ENCODE data around the gene CDH4. TPM values are rescaled to one million over a fixed set of nuclear protein-coding genes. Genes with fewer than 3 reads are reported as not detected.

CDH4 gene
- polyA plus RNA-seq, 1 donor (not counting 4 experiments of a cell fraction or from before 2014, with no cell fraction given): 2.2 TPM

DNA sequence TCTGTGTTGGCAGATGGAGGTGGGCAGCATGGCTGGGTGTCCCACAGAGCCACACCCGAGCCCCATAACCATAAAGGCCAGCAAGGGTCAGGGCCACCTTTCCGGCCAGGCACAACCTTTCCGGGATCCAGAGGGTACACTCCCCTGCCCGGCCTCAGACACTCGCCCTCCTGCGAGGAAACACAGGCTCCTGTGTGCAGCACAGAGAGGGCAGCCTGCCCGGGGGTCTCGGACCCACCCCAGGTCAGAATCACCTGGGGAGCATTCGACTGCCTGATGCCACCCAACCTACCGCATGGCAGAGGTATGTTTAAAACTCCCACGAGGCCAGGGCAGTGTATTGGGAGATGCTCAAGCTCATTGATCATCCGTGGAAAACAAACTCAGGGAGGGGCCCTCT lies 553.3 kb downstream of the CDH4 start:
- FAIRE-seq (no peak), DNase-seq (ENCODE audit: low read depth, low spot score) (no peak)
- H3K27me3 ChIP-seq (ENCODE audit: control insufficient read depth, extremely low read depth, insufficient read depth, low read length): peaks cover 81% of the 10 kb centered on the region
- peaks cover 20% of the 10 kb centered on the region for H3K4me1 ChIP-seq (ENCODE audit: control insufficient read depth, extremely low read depth, insufficient read depth, low read length)
- H3K4me2 ChIP-seq (ENCODE audit: control insufficient read depth, extremely low read depth, insufficient read depth, low read depth, low read length): no peak overlapping the region
- no peaks in the 10 kb centered on the region for H3K9me3 ChIP-seq (ENCODE audit: control insufficient read depth, low read depth, low read length)
- H3K9me1 ChIP-seq (ENCODE audit: control insufficient read depth, extremely low read depth, insufficient read depth, low read length): no peaks in the 10 kb centered on the region
- no peak overlapping the region for H3K4me3 ChIP-seq (ENCODE audit: control insufficient read depth in 2 of 3, extremely low read depth in 1 of 3, insufficient read depth in 2 of 3, low read depth in 1 of 3, low read length in 3 of 3)
- no peak overlapping the region for H3K9ac ChIP-seq (ENCODE audit: control insufficient read depth, extremely low read depth, insufficient read depth, low read length)
- H3K36me3 ChIP-seq (ENCODE audit: control insufficient read depth in 2 of 2, extremely low read depth in 1 of 2, insufficient read depth in 2 of 2, low read length in 2 of 2): no peaks in the 10 kb centered on the region
- H3K79me2 ChIP-seq (ENCODE audit: control insufficient read depth, insufficient read depth, low read length): no peaks in the 10 kb centered on the region
- H3K27ac ChIP-seq (ENCODE audit: control insufficient read depth, insufficient read depth, low read length): no peak overlapping the region
- H4K20me1 ChIP-seq (ENCODE audit: control insufficient read depth, extremely low read depth, insufficient read depth, low read length): peaks cover 30% of the 10 kb centered on the region
- dilution Hi-C loops (cut with MboI; ENCODE audit: extremely low pct_ligation_motif_present, low sequenced_read_pairs): no loop called here
- H2AFZ ChIP-seq (ENCODE audit: control insufficient read depth, low read length): no peak overlapping the region
- TF ChIP-seq EZH2 (IDR thresholded peaks at IDR 0.05; ENCODE audit: low read length): no peak
- TF ChIP-seq, protein P1, sequence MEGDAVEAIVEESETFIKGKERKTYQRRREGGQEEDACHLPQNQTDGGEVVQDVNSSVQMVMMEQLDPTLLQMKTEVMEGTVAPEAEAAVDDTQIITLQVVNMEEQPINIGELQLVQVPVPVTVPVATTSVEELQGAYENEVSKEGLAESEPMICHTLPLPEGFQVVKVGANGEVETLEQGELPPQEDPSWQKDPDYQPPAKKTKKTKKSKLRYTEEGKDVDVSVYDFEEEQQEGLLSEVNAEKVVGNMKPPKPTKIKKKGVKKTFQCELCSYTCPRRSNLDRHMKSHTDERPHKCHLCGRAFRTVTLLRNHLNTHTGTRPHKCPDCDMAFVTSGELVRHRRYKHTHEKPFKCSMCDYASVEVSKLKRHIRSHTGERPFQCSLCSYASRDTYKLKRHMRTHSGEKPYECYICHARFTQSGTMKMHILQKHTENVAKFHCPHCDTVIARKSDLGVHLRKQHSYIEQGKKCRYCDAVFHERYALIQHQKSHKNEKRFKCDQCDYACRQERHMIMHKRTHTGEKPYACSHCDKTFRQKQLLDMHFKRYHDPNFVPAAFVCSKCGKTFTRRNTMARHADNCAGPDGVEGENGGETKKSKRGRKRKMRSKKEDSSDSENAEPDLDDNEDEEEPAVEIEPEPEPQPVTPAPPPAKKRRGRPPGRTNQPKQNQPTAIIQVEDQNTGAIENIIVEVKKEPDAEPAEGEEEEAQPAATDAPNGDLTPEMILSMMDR (optimal IDR thresholded peaks at IDR 0.05 in 1 of 3, IDR thresholded peaks at IDR 0.05 in 1 of 3, conservative IDR thresholded peaks at IDR 0.05 in 1 of 3; ENCODE audit: extremely low read depth in 1 of 3, insufficient read depth in 2 of 3, low read length in 3 of 3): no peak

DNA sequence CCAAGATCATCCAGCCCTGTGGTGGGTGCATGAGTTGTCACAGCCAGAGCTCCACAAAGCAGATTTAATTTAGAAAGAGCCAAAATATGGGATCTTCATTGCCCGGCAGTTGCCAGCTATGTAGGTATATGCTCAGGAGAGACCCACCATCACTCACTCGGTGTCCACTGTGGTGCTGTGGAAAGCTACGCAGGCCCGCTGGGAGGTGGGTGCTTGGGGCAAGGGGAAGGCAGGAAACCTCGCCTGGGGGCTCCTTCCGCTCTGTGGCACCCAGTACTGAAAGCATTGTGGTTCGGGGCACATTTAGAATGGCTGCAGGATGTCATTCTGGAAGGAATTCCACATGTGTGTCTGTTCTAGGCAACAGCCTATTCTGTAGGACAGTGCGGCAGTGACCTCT lies 553.7 kb downstream of the CDH4 start:
- no peak for TF ChIP-seq EZH2 (IDR thresholded peaks at IDR 0.05; ENCODE audit: low read length)
- TF ChIP-seq, protein P1 (optimal IDR thresholded peaks at IDR 0.05 in 1 of 3, IDR thresholded peaks at IDR 0.05 in 1 of 3, conservative IDR thresholded peaks at IDR 0.05 in 1 of 3; ENCODE audit: extremely low read depth in 1 of 3, insufficient read depth in 2 of 3, low read length in 3 of 3): no peak
- Histone ChIP-seq H3K4me2 (ENCODE audit: control insufficient read depth, extremely low read depth, insufficient read depth, low read depth, low read length) (no peak overlapping the region), H2AFZ (ENCODE audit: control insufficient read depth, low read length) (no peak overlapping the region), H3K27me3 (ENCODE audit: control insufficient read depth, extremely low read depth, insufficient read depth, low read length) (peaks cover 82% of the 10 kb centered on the region), H3K9me3 (ENCODE audit: control insufficient read depth, low read depth, low read length) (no peaks in the 10 kb centered on the region), H3K9me1 (ENCODE audit: control insufficient read depth, extremely low read depth, insufficient read depth, low read length) (no peaks in the 10 kb centered on the region), H3K36me3 (ENCODE audit: control insufficient read depth in 2 of 2, extremely low read depth in 1 of 2, insufficient read depth in 2 of 2, low read length in 2 of 2) (no peaks in the 10 kb centered on the region), H3K4me3 (ENCODE audit: control insufficient read depth in 2 of 3, extremely low read depth in 1 of 3, insufficient read depth in 2 of 3, low read depth in 1 of 3, low read length in 3 of 3) (no peak overlapping the region), H3K27ac (ENCODE audit: control insufficient read depth, insufficient read depth, low read length) (no peak overlapping the region), H3K79me2 (ENCODE audit: control insufficient read depth, insufficient read depth, low read length) (no peaks in the 10 kb centered on the region), H3K9ac (ENCODE audit: control insufficient read depth, extremely low read depth, insufficient read depth, low read length) (no peak overlapping the region), H3K4me1 (ENCODE audit: control insufficient read depth, extremely low read depth, insufficient read depth, low read length) (peaks cover 20% of the 10 kb centered on the region), H4K20me1 (ENCODE audit: control insufficient read depth, extremely low read depth, insufficient read depth, low read length) (peaks cover 30% of the 10 kb centered on the region)
- dilution Hi-C loops (cut with MboI; ENCODE audit: extremely low pct_ligation_motif_present, low sequenced_read_pairs): no loop called here
- FAIRE-seq: no peak
- no peak for DNase-seq (ENCODE audit: low read depth, low spot score)

Measured in keratinocyte (primary cell).